Measurements from ENCODE around the gene CCNYL1.

CCNYL1 gene

GRCh38 chr2:207801259-207801658 is 89.8 kb downstream of the CCNYL1 start:
- peak; percentile 64 for DNase-seq

DNA sequence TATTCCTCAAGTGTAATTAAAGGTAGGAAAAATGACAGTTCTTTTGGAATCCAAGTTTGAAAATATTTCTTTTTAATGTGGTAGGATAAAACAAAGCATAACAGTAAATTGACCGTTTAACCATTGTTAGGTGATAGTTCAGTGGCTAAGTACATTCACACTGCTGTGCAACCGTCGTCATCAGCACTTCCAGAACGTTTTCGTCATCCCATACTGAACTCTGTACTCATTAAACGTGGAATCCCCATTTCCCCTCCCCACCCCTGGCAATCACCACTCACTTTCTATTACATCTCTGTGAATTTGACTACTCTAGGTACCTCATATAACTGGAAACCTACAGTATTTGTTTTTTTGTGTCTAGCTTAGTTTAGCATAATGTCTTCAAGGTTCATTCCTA is 91.2 kb downstream of the CCNYL1 start:
- DNase-seq: no peak

Measured in NCI-H1436 treated with DMSO at 0.1 percent for 48 hours (cell line).